ENCODE data around the gene PXMP4.

- TF ChIP-seq, protein P1, sequence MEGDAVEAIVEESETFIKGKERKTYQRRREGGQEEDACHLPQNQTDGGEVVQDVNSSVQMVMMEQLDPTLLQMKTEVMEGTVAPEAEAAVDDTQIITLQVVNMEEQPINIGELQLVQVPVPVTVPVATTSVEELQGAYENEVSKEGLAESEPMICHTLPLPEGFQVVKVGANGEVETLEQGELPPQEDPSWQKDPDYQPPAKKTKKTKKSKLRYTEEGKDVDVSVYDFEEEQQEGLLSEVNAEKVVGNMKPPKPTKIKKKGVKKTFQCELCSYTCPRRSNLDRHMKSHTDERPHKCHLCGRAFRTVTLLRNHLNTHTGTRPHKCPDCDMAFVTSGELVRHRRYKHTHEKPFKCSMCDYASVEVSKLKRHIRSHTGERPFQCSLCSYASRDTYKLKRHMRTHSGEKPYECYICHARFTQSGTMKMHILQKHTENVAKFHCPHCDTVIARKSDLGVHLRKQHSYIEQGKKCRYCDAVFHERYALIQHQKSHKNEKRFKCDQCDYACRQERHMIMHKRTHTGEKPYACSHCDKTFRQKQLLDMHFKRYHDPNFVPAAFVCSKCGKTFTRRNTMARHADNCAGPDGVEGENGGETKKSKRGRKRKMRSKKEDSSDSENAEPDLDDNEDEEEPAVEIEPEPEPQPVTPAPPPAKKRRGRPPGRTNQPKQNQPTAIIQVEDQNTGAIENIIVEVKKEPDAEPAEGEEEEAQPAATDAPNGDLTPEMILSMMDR (conservative IDR thresholded peaks at IDR 0.05; ENCODE audit: low read depth, low read length): no peak
- TF ChIP-seq MXI1 (IDR thresholded peaks at IDR 0.05; ENCODE audit: borderline replicate concordance, low read depth, low read length) (no peak), POLR2A (IDR thresholded peaks at IDR 0.05; ENCODE audit: low read depth, low read length) (no peak), CEBPB (IDR thresholded peaks at IDR 0.05; ENCODE audit: low read depth, low read length) (no peak), CHD1 (IDR thresholded peaks at IDR 0.05; ENCODE audit: low read depth, low read length) (no peak), RCOR1 (IDR thresholded peaks at IDR 0.05; ENCODE audit: insufficient replicate concordance, low read length) (no peak), RFX5 (IDR thresholded peaks at IDR 0.05; ENCODE audit: low read depth, low read length) (no peak)
- TF ChIP-seq, protein P2, sequence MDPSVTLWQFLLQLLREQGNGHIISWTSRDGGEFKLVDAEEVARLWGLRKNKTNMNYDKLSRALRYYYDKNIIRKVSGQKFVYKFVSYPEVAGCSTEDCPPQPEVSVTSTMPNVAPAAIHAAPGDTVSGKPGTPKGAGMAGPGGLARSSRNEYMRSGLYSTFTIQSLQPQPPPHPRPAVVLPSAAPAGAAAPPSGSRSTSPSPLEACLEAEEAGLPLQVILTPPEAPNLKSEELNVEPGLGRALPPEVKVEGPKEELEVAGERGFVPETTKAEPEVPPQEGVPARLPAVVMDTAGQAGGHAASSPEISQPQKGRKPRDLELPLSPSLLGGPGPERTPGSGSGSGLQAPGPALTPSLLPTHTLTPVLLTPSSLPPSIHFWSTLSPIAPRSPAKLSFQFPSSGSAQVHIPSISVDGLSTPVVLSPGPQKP (IDR thresholded peaks at IDR 0.05; ENCODE audit: borderline replicate concordance, low read depth, low read length): no peak
Measured at GRCh38 chr20:33740189-33740588, 20.1 kb upstream of the PXMP4 start.
